Activated CD4-positive, alpha-beta T cell treated with anti-CD3 and anti-CD28 coated beads, Interleukin-2, amount 50 U/mL, for 4 hours (primary cell): Measurements from ENCODE around the gene TNK2.
"Not testable (repeated sequence)": the region's sequence is repeated elsewhere in the genome, so short reads cannot be mapped to it uniquely, and the experiment has no call there.

Source experiments
- DNase-seq, 2 experiments: peaks; one replicate each; pipeline ENCODE4 v3.0.0-alpha.2; 2020

TNK2 gene

DNA sequence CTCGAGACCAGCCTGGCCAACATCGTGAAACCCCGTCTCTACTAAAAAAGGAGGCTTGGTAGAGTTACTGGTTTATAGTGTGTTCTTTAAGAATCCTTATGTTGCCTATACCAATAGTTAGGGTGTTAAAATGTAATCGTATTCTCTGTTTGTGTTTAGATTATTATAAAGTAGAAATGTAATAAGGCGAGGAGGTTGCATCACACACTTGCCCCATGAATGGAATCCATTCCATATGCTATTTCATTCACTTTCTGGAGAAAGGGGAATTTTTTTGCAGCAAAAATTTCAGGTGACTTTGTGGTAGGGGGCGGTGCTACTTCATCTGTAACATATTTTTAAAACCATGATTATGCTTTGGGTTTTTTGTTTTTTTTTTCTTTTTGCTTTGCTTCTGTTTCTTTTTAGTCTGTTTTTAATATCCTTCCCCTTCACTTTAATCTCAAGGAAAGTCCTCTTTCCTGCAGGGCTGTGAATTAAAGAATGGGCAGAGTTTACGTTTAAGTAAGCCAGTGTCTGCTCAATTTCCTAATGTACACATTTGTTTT is 63.6 kb downstream of the TNK2 start:
- DNase-seq, result no peak

DNA sequence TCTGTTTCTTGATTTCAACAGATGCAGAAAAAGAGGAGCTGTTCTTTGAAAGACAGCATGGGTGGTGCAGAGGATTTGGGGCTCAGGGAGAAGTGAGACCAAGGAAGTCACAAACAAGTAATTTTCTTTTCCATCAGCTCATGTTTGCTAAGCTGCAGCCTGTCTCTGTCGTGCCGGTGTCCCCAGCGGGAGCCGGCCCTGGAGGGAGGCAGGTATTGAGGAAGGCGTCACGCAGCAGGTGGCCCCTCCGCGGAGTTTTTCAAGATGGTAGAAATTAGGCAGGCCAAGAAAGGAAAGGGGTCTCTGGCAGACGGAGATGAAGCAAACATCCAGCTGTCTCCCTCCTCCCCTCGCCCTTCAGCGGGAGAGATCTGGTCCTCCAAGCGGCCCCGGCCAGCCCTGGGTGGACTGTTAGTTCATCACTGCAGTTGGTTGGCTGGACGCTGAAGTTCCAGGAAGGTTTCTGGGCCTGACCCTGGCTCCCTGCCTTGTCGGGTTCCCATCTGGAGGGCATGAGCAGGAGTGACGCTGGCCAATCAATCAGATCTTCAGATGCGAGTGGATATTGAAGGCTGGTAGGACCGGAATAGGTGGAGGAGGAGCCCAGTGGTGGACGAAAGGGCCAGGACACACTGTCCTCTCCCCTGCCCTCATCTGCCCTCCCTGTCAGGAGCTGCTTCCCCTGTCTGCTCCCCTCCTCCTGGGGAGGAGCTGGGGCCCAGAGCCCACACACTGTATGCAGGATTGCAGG is 68.9 kb downstream of the TNK2 start:
- no peak for DNase-seq

DNA sequence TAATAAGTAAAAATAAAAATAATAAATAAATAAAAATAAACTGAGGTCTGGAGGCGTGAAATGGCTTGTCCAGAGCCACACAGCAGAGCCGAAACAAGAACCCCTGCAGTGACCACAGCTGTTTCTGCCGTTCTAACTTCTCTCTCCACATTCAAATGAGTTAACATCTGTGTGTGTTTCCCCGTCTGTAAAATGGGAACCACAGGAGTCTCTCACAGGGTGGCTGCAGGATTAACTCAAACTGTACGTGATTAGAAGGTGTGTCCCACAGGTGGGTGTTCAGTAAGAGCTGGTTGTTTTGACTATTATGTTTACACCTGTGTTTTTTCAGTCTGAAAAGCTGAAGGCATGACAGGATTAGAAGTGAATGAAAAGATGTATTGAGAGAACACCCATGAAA is 69.6 kb downstream of the TNK2 start:
- no peak for DNase-seq

DNA sequence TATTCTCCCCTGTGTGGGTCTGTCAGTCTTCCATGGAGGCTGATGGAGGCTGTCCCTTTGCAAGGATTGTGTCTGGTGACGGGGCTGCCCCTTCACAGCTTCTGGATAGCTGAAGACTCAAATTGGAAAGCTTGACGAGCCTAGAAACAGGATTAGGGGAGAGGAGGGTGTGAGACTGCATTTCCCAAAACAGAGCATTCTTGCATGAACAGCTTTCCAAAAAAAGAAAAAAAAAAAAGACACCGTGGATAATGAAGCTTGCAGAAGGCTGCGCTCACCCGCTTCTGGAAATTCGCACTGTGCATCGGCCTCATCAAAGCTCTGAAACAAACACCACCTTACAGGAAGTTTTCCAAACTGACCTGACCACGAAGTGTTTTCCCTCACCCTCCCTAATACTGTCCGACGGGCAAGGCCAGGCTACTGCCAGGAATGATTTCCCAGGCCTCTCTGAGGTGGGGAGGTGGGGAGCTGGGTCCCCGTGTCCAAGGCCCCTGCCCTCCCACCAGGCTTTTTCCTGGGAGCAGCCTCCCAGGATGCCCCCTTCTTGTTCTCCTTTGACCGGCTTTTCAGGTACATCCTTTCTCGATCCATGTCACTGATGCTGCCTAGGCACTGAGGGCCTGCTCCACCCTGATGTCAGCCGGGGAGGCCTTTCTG is 71.7 kb downstream of the TNK2 start:
- no peak for DNase-seq

DNA sequence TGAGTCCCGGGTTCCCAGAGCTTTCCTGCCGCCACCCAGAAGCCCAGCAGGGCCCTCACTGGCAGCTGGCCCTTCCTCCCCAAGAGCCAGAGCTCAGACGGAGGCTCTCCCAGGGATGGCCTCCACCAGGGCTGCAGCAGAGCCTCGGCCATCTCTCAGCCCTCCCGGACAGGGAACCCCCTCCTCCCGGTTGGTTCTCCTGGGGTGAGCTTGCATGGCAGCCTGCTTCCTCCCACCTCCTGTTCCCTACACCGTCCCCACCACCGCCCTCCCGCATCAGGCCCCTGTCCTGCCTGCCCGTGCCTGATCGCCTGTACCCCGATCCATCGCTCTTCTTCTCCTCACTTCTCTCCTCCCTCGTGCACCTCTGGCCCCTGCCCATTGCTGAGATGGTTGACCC is 72.6 kb downstream of the TNK2 start:
- DNase-seq, result no peak

DNA sequence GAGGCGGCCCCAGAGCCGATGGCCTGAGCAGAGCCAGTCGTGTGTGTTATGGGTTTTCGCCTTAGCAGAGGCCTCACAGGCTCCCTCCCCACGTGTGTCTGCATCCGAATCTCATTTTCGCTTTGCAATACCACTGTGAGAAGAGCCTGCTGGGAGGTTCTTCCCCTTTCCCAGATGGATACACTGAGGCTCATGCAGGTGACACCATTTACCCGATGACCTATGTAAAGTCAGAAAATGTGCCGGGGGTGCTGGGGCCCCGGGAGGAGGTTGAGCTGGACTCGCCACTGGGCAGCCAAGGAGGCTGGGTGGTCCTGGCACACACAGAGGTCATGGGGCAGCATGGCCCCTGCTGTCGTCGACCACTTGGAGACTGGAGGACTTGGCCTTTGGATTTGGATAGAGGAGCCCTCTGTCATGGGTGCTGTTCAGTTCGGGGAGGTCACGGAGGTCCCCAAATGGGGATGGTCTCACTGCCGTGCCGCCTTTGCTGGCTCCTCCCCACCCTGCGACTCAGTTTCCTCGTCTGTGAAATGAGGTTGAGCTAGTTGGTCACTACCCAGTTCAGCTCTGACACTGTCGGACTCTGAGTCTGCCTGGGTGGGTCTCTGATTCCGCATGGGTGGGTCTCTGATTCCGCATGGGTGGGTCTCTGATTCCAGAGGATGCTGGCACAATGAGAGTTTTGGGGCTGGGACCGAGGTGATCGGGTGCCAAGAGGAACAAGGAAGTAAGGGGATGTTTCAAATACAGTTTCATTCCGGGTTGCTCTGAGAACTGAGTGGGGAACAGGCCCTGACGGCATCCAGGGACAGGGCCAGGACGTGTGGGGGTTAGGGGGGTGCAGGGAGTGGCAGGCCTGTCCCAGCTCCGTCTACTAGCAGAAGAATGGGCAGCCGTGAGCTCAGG is 73.4 kb downstream of the TNK2 start:
- DNase-seq, result no peak

DNA sequence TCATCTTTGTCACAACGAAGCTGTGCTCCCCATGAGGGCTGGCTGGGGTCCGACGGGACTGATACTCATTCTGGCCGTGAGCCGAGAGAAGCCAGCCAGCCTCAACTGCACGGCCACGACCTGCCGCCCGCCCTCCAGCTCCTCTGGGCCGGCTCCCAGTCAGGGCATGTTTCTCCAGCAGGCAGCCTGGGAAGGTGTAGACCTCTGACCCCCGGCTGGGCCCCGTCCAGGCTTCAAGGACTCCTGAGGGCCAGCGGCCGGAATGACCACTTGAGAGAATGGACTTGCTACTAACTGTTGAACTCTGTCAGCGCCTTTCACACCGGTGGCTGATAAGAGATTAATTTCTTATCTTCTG is 78.5 kb downstream of the TNK2 start:
- no peak for DNase-seq

DNA sequence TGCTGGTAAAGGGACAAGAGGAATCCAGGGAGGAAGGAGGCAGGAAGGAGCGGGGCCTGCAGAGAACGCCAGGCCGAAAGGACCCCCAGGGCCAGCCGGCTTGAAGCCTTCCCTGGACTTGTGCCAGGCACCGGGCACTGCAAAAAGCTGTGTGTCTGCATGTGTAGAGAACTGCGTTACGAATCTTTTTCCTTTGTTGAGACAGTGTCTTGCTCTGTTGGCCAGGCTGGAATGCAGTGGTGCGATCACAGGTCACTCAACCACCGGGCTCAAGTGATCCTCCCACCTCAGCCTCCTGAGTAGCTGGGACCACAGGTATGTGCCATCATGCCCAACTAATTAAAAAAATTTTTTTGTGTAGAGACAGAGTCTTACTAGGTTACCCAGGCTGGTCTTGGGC is 79.6 kb downstream of the TNK2 start:
- DNase-seq, result no peak

DNA sequence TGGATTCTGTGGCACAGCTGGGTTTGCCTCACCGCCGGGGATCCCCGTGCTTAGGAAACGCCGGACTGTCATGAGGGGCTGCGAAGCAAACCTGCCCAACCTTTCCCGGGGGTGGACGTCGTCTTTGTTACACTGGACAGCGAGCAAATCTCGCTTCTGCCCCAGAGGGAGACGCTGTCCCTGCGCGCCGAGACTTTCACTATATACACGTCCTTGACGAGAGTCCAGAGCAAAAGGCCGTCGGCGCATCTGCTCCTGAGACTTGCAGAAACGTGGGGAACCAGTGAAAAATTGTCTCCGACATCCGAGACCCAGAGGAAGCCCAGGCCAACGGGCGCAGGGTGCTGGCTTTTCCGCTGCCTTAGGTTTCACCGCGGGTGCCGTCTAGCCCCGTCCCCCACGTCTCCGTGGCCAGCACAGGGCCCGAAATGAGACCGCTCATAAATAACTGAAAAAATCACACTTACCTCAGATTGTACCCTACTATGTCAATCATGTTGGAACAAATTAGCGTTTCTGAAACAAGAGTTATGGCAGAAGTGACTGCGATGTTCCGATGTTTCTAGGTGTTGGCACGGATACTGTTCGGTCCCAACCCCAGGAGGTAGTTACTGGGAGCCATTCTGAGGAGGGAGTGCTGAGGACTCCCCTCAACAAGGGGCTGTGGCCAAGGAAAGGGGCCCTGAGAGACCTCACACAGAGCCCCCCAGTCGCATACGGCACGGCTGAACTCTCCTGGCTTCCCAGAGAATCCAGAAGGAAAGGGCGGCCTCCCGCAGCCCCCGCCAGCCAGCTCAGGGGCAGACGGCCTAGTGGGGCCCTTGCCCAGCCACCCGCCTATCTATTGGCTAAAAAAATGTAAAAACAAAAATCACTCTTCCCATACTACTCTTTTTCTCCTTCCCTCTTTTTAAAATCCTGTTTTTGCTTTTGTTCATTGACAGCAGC is 82.2 kb downstream of the TNK2 start:
- DNase-seq, result no peak

DNA sequence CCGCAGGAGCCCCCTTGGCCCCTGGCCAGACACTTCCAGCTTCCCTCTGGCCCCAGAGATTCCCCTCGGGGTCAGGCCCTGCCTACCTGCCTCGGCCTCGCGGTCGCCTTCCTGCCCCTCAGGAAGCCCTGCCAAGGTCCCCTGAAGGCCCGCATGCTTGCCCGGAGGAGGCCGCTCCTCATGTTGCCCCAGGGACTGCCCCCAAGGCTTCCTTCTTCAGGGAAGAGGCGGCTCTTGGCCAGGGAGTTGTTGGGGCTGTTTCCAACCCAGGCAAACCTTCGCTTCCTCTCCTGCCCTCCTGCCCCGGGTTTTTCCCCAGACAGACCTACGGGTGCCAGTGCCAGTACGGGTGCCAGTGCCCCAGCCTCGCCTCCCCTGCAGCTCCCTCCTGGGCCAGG is 83.2 kb downstream of the TNK2 start:
- DNase-seq, result no peak

DNA sequence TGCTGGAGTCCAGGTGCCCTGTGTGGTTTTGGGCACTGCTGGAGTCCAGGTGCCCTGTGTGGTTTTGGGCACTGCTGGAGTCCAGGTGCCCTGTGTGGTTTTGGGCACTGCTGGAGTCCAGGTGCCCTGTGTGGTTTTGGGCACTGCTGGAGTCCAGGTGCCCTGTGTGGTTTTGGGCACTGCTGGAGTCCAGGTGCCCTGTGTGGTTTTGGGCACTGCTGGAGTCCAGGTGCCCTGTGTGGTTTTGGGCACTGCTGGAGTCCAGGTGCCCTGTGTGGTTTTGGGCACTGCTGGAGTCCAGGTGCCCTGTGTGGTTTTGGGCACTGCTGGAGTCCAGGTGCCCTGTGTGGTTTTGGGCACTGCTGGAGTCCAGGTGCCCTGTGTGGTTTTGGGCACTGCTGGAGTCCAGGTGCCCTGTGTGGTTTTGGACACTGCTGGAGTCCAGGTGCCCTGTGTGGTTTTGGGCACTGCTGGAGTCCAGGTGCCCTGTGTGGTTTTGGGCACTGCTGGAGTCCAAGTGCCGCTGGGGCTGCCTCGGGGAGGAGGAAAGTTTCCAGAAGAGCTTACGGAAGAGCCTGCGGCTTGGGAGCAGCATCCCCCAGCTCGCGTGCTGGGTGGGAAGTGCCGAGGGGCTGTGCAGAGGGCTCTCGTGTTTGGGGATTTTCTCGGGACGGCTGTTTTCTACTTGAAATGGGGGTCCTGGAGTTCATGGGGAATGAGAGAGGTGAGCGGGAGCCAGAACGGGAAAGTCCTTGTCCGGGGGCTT is 83.7 kb downstream of the TNK2 start:
- not testable (repeated sequence) for DNase-seq

DNA sequence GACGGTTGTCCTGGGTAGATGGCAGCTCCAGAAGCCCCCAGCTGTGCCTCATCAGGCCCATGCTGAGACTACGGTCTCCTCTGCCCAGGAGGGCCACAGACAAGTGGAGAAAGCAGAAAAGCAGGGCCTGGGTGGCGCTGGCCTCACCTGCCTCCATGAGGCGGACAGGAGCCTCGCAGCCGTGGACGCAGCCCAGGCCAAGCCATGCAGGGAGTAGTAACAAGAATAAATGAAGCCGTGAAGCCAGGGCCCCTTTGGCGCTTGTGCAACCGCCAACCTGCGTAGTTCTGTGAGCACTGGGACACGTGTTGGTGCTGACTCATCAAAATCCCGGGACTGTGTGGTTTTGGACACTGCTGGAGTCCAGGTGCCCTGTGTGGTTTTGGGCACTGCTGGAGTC is 84.4 kb downstream of the TNK2 start:
- DNase-seq, result no peak

DNA sequence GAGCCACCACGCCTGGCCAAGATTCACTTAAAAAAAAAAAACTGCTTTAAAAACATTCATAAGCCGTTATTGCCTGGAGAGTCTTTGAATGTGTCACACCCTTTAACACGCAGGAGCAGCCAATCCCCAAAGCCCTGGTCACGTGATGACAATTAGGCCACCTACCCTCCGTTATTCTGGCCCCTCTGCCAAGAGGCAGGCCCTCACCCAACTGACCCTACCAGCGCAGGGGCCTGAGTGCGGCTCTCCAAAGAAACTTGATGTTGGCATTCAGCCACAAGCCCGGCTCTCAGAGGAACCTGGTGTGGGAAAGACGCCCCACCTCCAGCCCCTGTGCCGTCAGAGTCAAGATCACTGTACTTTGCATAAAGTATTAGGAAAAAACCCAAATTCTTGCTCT is 85.1 kb downstream of the TNK2 start:
- no peak for DNase-seq

DNA sequence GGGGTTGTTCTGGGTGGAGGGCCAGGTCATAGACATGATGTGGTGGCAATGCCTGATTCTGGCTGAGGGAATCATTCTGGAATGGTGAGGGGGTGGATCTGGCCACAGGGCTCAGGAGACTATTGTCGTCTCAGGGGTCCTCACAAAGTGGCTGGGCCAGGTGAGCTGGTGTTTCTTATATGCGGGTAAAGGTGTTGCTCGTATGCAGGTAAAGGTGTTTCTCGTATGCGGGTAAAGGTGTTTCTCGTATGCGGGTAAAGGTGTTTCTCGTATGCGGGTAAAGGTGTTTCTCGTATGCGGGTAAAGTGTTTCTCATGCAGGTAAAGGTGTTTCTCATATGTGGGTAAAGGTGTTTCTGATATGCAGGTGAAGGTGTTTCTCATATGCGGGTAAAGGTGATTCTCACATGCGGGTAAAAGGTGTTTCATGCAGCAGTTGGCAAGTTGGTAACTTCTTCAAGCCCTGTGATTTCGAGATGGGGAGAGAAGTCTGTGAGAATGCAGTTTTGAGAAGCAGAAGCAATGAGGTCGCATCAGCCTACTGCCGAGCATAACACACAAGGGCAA is 86.1 kb downstream of the TNK2 start:
- DNase-seq, result no peak

DNA sequence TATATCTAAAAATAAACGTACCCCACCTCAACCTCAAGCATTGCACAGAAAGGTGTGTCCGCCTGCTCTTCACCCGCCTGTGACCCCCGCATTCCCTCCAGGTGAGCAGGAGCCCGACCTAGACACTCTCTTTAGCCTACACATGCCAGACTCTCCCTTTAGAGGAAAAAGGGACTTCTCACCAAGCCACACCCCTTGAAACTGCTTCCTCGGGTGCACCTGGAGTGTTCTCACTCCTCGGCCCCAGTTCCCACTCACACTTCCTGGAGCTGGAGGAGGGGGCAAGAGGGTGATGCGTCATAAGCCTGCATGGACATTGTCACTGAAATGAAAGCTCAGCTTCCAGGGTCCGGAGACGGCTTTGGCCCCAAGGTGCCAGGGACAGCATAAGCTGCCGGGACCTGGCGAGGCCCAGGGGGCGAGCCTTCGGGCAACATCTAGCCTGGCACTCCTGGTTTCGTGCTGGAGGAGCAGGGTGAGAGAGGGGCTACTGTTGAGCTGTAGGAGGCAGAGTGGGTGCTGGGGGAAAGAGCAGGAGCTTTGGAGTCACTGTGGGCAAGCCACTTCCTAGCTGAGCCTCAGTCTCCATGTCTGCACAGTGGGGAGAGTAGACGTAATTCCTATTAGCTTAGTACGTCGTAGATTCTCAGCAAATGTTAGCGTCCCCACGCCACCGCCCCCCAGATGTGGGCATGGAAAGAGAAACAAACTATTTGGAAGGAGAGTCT is 86.8 kb downstream of the TNK2 start:
- DNase-seq, result no peak

DNA sequence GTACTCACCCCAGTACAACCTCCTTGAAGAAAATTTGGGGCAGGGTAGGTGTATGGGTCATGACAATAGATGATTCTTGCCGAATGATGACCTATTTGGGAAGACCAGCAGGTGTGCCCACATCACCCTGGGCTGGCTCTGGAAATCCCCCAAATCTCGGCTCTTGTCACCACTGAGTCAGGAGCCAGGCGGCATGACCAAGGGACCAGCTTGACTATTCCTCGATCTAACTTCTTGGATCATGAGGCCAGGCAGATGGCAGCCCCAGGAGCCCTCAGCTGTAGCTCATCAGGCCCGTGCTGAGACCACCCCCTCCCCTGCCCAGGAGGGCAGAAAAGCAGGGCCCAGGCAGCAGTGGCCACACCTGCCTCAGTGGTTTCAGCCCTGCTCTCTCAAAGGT is 87.5 kb downstream of the TNK2 start:
- no peak for DNase-seq

DNA sequence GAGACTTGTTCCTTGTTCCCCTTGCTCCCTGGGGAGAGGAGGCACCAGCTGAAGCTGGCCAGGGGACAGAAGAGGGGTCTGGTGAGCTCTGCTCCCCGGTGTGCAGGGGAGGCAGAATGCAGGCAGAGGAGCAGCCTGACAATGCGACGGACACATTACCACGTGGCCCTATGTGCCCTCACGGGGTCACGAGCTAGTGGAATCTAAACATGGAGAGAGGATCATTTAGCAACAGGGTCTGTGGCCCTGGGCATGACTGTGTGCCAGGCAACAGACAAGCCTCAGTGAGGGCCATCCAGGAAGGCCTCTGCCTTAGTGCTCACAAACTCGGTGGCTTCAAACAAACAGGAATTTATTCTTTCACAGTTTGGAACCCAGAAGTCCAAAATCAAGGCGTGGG is 88.2 kb downstream of the TNK2 start:
- no peak for DNase-seq

DNA sequence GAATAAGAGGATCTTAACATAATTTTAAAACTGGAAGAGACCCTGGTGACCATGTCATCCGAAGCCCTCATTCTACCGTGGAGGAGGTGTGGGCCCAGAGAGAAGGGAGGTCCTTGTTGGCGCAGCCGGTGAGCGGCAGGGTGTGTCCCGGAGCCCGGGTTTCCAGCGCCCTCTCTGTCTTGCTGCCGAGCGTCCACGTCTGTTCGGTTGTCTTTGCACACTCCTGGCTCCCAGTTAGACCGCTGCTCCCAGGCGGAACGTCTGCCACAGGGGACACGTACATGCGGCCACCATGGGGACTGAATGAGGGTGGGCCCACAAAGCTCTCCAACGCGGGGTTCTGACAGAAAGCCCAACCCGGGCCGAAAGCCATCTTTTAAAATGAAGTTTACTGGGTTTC is 90.0 kb downstream of the TNK2 start:
- DNase-seq, result no peak

DNA sequence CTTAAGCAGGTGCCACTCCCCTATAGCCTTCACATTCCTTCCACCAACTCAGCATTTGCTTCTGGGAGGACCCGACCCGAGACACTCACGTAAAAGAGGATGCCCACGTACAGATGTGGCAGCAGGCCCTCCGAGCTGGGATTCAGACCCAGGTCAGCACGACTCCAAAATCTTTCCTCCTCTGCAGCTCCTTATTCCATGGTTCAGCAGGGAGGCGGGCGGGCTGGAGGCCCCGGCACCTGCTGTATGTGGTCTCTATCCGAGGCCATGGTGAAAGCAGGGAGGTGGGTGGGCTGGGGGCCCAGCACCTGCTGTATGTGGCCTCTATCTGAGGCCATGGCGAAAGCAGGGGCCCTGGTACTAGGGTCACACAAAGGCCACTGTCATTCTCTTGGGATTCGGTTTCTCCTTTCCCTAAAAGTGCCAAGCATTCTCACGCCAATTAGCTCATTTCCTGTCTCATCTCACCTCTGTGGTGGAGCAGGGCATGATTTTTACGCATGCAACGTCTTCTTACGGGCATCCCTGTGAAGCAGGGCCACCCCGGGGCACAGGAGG is 90.7 kb downstream of the TNK2 start:
- DNase-seq, result no peak

DNA sequence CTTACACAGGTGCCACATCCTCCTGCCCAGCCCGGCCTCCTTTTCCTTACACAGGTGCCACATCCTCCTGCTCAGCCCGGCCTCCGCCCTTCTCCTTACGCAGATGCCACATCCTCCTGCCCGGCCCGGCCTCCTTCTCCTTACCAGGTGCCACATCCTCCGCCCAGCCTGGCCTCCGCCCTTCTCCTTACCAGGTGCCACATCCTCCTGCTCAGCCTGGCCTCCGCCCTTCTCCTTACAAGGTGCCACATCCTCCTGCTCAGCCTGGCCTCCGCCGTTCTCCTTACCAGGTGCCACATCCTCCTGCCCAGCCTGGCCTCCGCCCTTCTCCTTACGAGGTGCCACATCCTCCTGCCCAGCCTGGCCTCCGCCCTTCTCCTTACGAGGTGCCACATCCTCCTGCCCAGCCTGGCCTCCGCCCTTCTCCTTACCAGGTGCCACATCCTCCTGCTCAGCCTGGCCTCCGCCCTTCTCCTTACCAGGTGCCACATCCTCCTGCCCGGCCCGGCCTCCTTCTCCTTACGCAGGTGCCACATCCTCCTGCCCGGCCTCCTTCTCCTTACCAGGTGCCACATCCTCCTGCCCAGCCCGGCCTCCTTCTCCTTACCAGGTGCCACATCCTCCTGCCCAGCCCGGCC is 92.0 kb downstream of the TNK2 start:
- not testable (repeated sequence) for DNase-seq
